AG04449 (cell line): ENCODE measurements around the gene GNB1.

Experiments used
- CTCF ChIA-PET: fragments of 350-600 bp; formaldehyde crosslinking; extraction: SDS; loops from one replicate; lab custom pipeline; 2021; ENCODE audit warnings: antibody characterized with exemption; lab: Yijun Ruan, JAX
- POLR2A ChIA-PET: fragments of 400-600, 350-600 bp; formaldehyde crosslinking; extraction: SDS; loops from one replicate; lab custom pipeline; 2020; ENCODE audit warnings: antibody characterized with exemption, inconsistent platforms; lab: Yijun Ruan, JAX
- DNase-seq: peaks from one replicate; pipeline ENCODE4 v3.0.0-alpha.2; 2010; ENCODE audit warnings: low read depth, low spot score
- H3K4me3 ChIP-seq: 2 replicates; pipeline ENCODE4 v1.5.1; 2011; ENCODE audit warnings: low read depth, mild to moderate bottlenecking, control low read depth, low read length
- CTCF ChIP-seq: IDR thresholded peaks from one replicate; pipeline ENCODE4 v1.5.1; 2011; ENCODE audit warnings: mild to moderate bottlenecking, moderate library complexity, low read length, control low read depth, inconsistent platforms; ENCODE audit not compliant: insufficient read depth; ENCODE audit errors: missing control alignments

GNB1 gene

GRCh38 chr1:1770102-1770501 is 120.8 kb downstream of the GNB1 start:
- no peak overlapping the region for H3K4me3 ChIP-seq
- DNase-seq, result no peak
- ChIA-PET POLR2A (no interaction called here), CTCF (no interaction called here)
- TF ChIP-seq CTCF, result no peak

- no peak for DNase-seq
- H3K4me3 ChIP-seq, result no peak overlapping the region
- POLR2A ChIA-PET, result no interaction called here
- CTCF ChIA-PET, result interaction anchor here (1.8 kb wide), 1 partner anchor 140 kb away, joined by 6 read pairs; no protein-coding TSS in a partner anchor
- TF ChIP-seq CTCF, result no peak
Measured at GRCh38 chr1:1768249-1768992, 122.5 kb downstream of the GNB1 start.

GRCh38 chr1:1764876-1765470 is 125.9 kb downstream of the GNB1 start:
- no peak for TF ChIP-seq CTCF
- H3K4me3 ChIP-seq, result no peak overlapping the region
- ChIA-PET CTCF (interaction anchor here (1.6 kb wide), 1 partner anchor 141 kb away, joined by 6 read pairs; no protein-coding TSS in a partner anchor), POLR2A (no interaction called here)
- DNase-seq, result no peak

GRCh38 chr1:1763657-1764621 is 126.9 kb downstream of the GNB1 start:
- no peak for DNase-seq
- no peak for TF ChIP-seq CTCF
- no peak overlapping the region for H3K4me3 ChIP-seq
- POLR2A ChIA-PET, result no interaction called here
- CTCF ChIA-PET, result interaction anchor here (1.5 to 1.6 kb wide), 2 partner anchors 142 kb away, joined by 4 to 6 read pairs; no protein-coding TSS in a partner anchor

GRCh38 chr1:1761504-1762376 is 129.1 kb downstream of the GNB1 start:
- POLR2A ChIA-PET, result no interaction called here
- TF ChIP-seq CTCF, result no peak
- CTCF ChIA-PET, result no interaction called here
- no peak for DNase-seq
- H3K4me3 ChIP-seq, result no peak overlapping the region
